Small intestine (tissue), 7 donors: Measurements from ENCODE around the gene COL4A2. TPM values are rescaled to one million over a fixed set of nuclear protein-coding genes. Genes with fewer than 3 reads are reported as not detected.
"Not testable (repeated sequence)": the region's sequence is repeated elsewhere in the genome, so short reads cannot be mapped to it uniquely, and the experiment has no call there.

Source experiments
- DNase-seq, 2 donors: peaks; one replicate each; pipeline versions ENCODE4 v3.0.0 to v3.0.0-alpha.2; 2013
- FAIRE-seq: peaks from 2 replicates; lab custom pipeline; 2012; peaks lifted over from hg19 to GRCh38; lab: Jason Lieb, UNC
- H3K27ac ChIP-seq, 3 donors: one replicate each; pipeline ENCODE4 v1.5.1; 2013; ENCODE audit warnings: low read length in 2 of 3, mild to moderate bottlenecking in 2 of 3, control low read depth in 1 of 3, inconsistent platforms in 1 of 3, low read depth in 1 of 3, moderate library complexity in 1 of 3
- H3K27me3 ChIP-seq, 3 donors: one replicate each; pipeline ENCODE4 v1.6.1; 2013; ENCODE audit warnings: low read length in 3 of 3, inconsistent platforms in 1 of 3; ENCODE audit not compliant: control insufficient read depth in 3 of 3, insufficient read depth in 3 of 3
- H3K36me3 ChIP-seq, 3 donors: one replicate each; pipeline ENCODE4 v1.6.1; 2013; ENCODE audit warnings: low read length in 3 of 3, inconsistent platforms in 1 of 3, low read depth in 1 of 3, mild to moderate bottlenecking in 1 of 3, moderate library complexity in 1 of 3; ENCODE audit not compliant: control insufficient read depth in 3 of 3, insufficient read depth in 2 of 3
- H3K4me1 ChIP-seq, 3 donors: one replicate each; pipeline ENCODE4 v1.6.1; 2013; ENCODE audit warnings: low read length in 2 of 3, inconsistent platforms in 1 of 3, low read depth in 1 of 3, mild to moderate bottlenecking in 1 of 3, moderate library complexity in 1 of 3; ENCODE audit not compliant: control insufficient read depth in 3 of 3, insufficient read depth in 2 of 3
- H3K4me3 ChIP-seq, 3 donors: one replicate each; pipeline ENCODE4 v1.5.1; 2013; ENCODE audit warnings: low read length in 3 of 3, control low read depth in 1 of 3, inconsistent platforms in 1 of 3, low read depth in 1 of 3, mild to moderate bottlenecking in 1 of 3, moderate library complexity in 1 of 3
- H3K9me3 ChIP-seq, 2 donors: one replicate each; pipeline ENCODE4 v1.6.1; 2013; ENCODE audit warnings: low read depth in 1 of 2, low read length in 1 of 2; ENCODE audit not compliant: control insufficient read depth in 2 of 2, insufficient read depth in 1 of 2
- WGBS, 3 donors: extraction: QIAGEN DNeasy Blood & Tissue Kit; methylation state at CpG; one replicate each; pipeline ENCODE4 v1.1.7; 2013; 5-methylcytosine and 5-hydroxymethylcytosine counted together
- polyA plus RNA-seq, 4 donors: library from polyadenylated mRNA; stranded (reverse) in 3 of 4; unstranded in 1 of 4; fragments of 200-250 nt in 3 of 4; fragments of 120-200 nt in 1 of 4; gene quantifications; one replicate each; pipeline versions ENCODE4 v1.2.1 to v1.2.3, GENCODE V29; 2013
- donor health status: healthy with polysubstance abuse.
- donor health status: control.
- donor health status: control.
- donor health status: Bipolar disorder and iron deficiency.
- donor health status: healthy.

The COL4A2 gene
- polyA plus RNA-seq, 4 donors, result 42.3 to 120 (median 64.6) TPM

- FAIRE-seq, result no peak
Measured at GRCh38 chr13:110320645-110321044, 13.6 kb downstream of the COL4A2 start.

DNA sequence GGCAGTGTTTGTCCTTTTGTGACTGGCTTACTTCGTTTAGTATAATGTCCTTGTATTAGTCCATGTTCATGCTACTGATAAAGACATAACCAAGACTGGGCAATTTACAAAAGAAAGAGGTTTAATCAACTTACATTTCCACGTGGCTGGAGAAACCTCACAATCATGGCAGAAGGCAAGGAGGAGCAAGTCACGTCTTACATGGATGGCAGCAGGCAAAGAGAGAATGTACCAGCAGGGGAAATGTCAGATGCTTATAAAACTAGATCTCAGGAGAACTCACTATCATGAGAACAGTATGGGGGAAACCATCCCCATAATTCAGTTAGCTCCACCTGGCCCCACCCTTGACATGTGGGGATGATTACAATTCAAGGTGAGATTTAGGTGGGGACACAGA, 14.5 kb downstream of the COL4A2 start:
- peaks cover 0 to 26% (median 0%) of the 10 kb centered on the region in 3 donors for H3K36me3 ChIP-seq
- H3K9me3 ChIP-seq, H3K27ac ChIP-seq, H3K4me1 ChIP-seq, H3K27me3 ChIP-seq, FAIRE-seq, H3K4me3 ChIP-seq, DNase-seq: not testable (repeated sequence)
- 67 to 82% (median 71%) methylated on average over 3 of the region's 3 CpGs for WGBS, 3 donors

More at GRCh38 chr13:110320645-110321044, 13.6 kb downstream of the COL4A2 start:
- Histone ChIP-seq H3K4me1 (peaks cover 0 to 4% (median 0%) of the 10 kb centered on the region in 3 donors), H3K27ac (no peak overlapping the region), H3K9me3 (peaks cover 0 to 2% of the 10 kb centered on the region in 2 donors), H3K4me3 (no peak overlapping the region), H3K27me3 (no peaks in the 10 kb centered on the region), H3K36me3 (peaks cover 0 to 28% (median 0%) of the 10 kb centered on the region in 3 donors)
- 28 to 46% (median 39%) methylated on average over 2 of the region's 2 CpGs for WGBS, 3 donors
- no peak for DNase-seq

- Histone ChIP-seq H3K27me3 (no peaks in the 10 kb centered on the region), H3K9me3 (peaks cover 0 to 2% of the 10 kb centered on the region in 2 donors), H3K36me3 (peaks cover 0 to 22% (median 0%) of the 10 kb centered on the region in 3 donors), H3K4me3 (no peak overlapping the region), H3K4me1 (peaks cover 0 to 7% (median 6%) of the 10 kb centered on the region in 3 donors), H3K27ac (peak overlapping the region in 1 of 3 donors; percentile 56)
- FAIRE-seq (no peak), DNase-seq (no peak)
- WGBS, 3 donors, result 78 to 89% (median 81%) methylated on average over 15 to 16 of the region's 16 CpGs
Measured at GRCh38 chr13:110322126-110322827, 15.2 kb downstream of the COL4A2 start.

DNA sequence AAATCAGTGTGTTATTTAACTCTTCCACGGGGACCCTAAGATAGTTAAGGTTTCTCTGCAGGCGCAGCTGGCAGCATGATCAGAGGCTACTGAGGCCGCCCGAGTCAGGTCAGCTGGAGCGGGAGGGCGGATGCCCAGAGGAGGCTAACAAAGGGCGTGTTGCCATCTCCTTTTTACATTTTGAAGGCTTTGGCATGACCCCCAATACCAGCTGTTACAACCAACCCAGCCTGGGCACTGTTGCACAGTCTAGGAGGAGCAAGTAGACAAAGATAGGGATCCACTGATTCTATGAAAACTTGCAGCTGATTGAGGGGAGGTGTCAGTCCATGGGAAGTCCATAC, 15.7 kb downstream of the COL4A2 start:
- Histone ChIP-seq H3K4me3 (no peak overlapping the region), H3K9me3 (peaks cover 0 to 2% of the 10 kb centered on the region in 2 donors), H3K4me1 (peaks cover 0 to 7% (median 6%) of the 10 kb centered on the region in 3 donors), H3K36me3 (peaks cover 0 to 19% (median 0%) of the 10 kb centered on the region in 3 donors), H3K27me3 (no peaks in the 10 kb centered on the region), H3K27ac (no peak overlapping the region)
- DNase-seq (no peak), FAIRE-seq (no peak)
- 71 to 91% (median 80%) methylated on average over 7 of the region's 7 CpGs for WGBS, 3 donors

GRCh38 chr13:110323172-110323891, 16.2 kb downstream of the COL4A2 start:
- H3K27ac ChIP-seq, result no peak overlapping the region
- H3K36me3 ChIP-seq, result peaks cover 0 to 16% (median 0%) of the 10 kb centered on the region in 3 donors
- H3K4me1 ChIP-seq, result peaks cover 0 to 7% (median 6%) of the 10 kb centered on the region in 3 donors

DNA sequence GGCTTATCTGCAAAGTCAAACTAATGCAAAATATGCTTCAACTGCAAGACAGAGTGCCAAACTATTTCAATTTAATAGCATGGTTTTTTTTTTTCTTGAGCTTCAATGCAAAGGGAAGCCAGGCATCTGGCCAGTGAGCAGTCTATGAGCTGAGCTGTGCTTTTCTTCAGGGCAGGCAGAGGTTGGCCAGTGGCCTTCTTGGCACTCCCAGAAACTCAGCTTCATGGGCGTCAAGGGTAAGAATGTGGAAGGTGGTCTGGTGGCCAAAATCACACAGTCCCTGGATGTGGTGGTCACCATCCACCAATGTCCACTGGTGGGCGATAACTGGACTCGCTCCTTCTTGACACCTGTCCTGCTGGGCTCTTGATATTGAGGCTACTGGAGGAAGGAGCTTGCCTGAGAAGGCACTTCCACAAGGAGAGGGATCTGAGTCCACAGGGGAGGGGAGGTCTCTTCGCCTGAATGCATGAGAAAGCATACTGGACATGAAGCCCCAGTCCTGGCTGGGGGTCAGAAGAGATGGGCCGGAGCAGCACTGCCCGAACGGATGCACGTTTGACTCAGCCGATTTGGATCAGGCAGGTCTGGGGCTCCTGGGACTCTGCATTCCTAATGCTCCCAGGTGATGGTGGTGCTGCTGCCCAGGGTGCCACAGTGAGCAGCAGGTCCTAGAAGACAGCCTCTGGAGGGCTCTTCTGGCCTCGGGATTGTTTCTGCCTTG, 17.1 kb downstream of the COL4A2 start:
- 77 to 82% (median 79%) methylated on average over 10 of the region's 10 CpGs for WGBS, 3 donors
- Histone ChIP-seq H3K27me3 (no peaks in the 10 kb centered on the region), H3K36me3 (peaks cover 0 to 14% (median 0%) of the 10 kb centered on the region in 3 donors), H3K4me3 (no peak overlapping the region), H3K9me3 (peaks cover 0 to 2% of the 10 kb centered on the region in 2 donors), H3K27ac (peak overlapping the region in 1 of 3 donors; percentile 56), H3K4me1 (peaks cover 0 to 9% (median 6%) of the 10 kb centered on the region in 3 donors)
- DNase-seq, result no peak
- no peak for FAIRE-seq

More at GRCh38 chr13:110323172-110323891, 16.2 kb downstream of the COL4A2 start:
- H3K27me3 ChIP-seq, result no peaks in the 10 kb centered on the region
- DNase-seq, result no peak
- no peak overlapping the region for H3K4me3 ChIP-seq
- FAIRE-seq, result no peak
- 75 to 80% (median 78%) methylated on average over 8 of the region's 8 CpGs for WGBS, 3 donors
- peaks cover 0 to 2% of the 10 kb centered on the region in 2 donors for H3K9me3 ChIP-seq

DNA sequence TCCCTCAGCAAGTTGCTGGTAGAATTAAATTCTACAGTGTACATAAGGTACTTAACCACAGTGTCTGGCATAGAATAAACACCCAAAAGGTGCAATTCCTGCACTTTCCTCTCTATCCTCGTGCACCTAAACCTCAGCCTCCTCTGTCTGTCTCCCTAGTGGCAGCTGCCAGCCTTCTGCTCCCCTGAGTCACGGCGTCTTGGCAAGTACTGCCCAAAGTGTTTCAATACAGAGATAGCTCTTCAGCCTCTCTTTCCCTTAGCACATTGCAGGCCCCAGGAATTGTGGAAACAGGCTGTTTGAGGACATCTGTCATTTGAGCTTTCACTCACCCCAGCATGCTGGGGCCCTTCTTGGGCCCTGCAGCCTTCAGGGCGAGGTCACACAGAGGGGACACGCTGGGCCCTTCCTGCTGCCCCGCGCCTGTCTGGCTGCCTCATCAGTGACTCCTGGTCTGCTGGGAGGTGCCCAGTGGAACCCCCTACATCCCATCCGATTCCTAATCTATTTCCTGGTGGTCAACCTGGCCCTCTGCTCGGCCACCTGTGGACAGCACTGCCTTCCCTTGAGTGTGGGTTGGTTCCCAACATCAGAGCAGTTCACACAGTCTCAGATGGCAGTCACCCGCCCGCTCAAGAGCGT, 19.3 kb downstream of the COL4A2 start:
- FAIRE-seq, result no peak
- peaks cover 0 to 1% of the 10 kb centered on the region in 2 donors for H3K9me3 ChIP-seq
- peak overlapping the region in 2 of 3 donors; percentile 11 to 15 for H3K27ac ChIP-seq
- H3K4me1 ChIP-seq, result peaks cover 0 to 9% (median 6%) of the 10 kb centered on the region in 3 donors
- WGBS, 3 donors, result 77 to 78% (median 77%) methylated on average over 12 of the region's 12 CpGs
- no peak overlapping the region for H3K4me3 ChIP-seq
- DNase-seq, result no peak
- no peaks in the 10 kb centered on the region for H3K27me3 ChIP-seq
- H3K36me3 ChIP-seq, result peaks cover 0 to 17% (median 0%) of the 10 kb centered on the region in 3 donors
